H1 (cell line): ENCODE results near the gene CPLANE1. TPM values are rescaled to one million over a fixed set of nuclear protein-coding genes. Genes with fewer than 3 reads are reported as not detected.

ENCODE experiments used
- CHD1 ChIP-seq: IDR thresholded peaks from 2 replicates; pipeline ENCODE4 v1.6.1; 2012; ENCODE audit warnings: low read depth, low read length, improper control_type of control experiment
- SIRT6 ChIP-seq: IDR thresholded peaks from one replicate; pipeline ENCODE4 v1.7.1; 2012; ENCODE audit warnings: low read length, inconsistent platforms
- polyA plus RNA-seq, 7 experiments: library from polyadenylated mRNA; depleted of rRNA in 3 of 7; stranded (reverse) in 5 of 7; unstranded in 2 of 7; fragments of >200 nt in 5 of 7; fragments of 200-250 nt in 2 of 7; gene quantifications; 1 replicate in 5 of 7; 2 replicates in 1 of 7; 4 replicates in 1 of 7; pipeline versions ENCODE4 v1.2.1 to v1.2.3, GENCODE V29; 2011 to 2013; ENCODE audit warnings: missing spikeins in 2 of 7, mixed read lengths in 2 of 7
- total RNA-seq: library from RNA; stranded (reverse); fragmentation: NEBNext Ultra II Directional; extraction: Animal tissue kit (Norgen Biotek cat#: 25700); gene quantifications from 2 replicates; pipeline ENCODE4 v1.2.1, GENCODE V29; 2021

CPLANE1 gene
- total and polyA plus RNA-seq, 2 of the 8 experiments (the other 6 are each of a cell fraction or from before 2014, with no cell fraction given): 2.2 to 8.8 TPM

GRCh38 chr5:37190592-37190991, 58.6 kb downstream of the CPLANE1 start (continued):
- no peak for TF ChIP-seq SIRT6
- no peak for TF ChIP-seq CHD1
